H1 (cell line): ENCODE data around the gene IER5. TPM values are rescaled to one million over a fixed set of nuclear protein-coding genes. Genes with fewer than 3 reads are reported as not detected.

Experiments used
- CTCF ChIA-PET: fragments of 300-600 bp; sonication (Branson Sonifier 250); formaldehyde crosslinking; loops from one replicate; lab custom pipeline; 2021; ENCODE audit not compliant: partially characterized antibody; lab: Charles Lee
- POLR2A ChIA-PET: fragments of 300-600 bp; sonication (Branson Sonifier 250); formaldehyde crosslinking; loops from one replicate; lab custom pipeline; 2021; ENCODE audit warnings: inconsistent platforms; ENCODE audit not compliant: partially characterized antibody; lab: Charles Lee
- DNase-seq, 2 experiments: peaks; one replicate each; pipeline versions ENCODE4 v3.0.0 to v3.0.0-alpha.2; 2010 to 2022; ENCODE audit warnings: low spot score in 2 of 2, low read depth in 1 of 2, mixed read lengths in 1 of 2
- FAIRE-seq: peaks from 2 replicates; lab custom pipeline; 2011; peaks lifted over from hg19 to GRCh38; lab: Jason Lieb, UNC
- H2AFZ ChIP-seq: 2 replicates; pipeline ENCODE4 v1.8.1; 2012; ENCODE audit warnings: low read length, inconsistent platforms
- H2AK5ac ChIP-seq: 2 replicates; pipeline ENCODE4 v1.6.1; 2013; ENCODE audit warnings: low read depth, low read length
- H2BK120ac ChIP-seq: replicated peaks from 2 replicates; pipeline ENCODE3; 2013; ENCODE audit warnings: low read depth, low read length, inconsistent platforms
- H2BK12ac ChIP-seq: 2 replicates; pipeline ENCODE4 v1.6.1; 2013; ENCODE audit warnings: low read depth, low read length
- H2BK15ac ChIP-seq: 2 replicates; pipeline ENCODE4 v1.6.1; 2013; ENCODE audit warnings: low read length
- H2BK20ac ChIP-seq: 2 replicates; pipeline ENCODE4 v1.6.1; 2013; ENCODE audit warnings: low read length
- H2BK5ac ChIP-seq: 2 replicates; pipeline ENCODE4 v1.6.1; 2013; ENCODE audit warnings: low read depth, low read length
- H3K14ac ChIP-seq: 2 replicates; pipeline ENCODE4 v1.6.1; 2013; ENCODE audit warnings: inconsistent platforms; ENCODE audit not compliant: insufficient read length
- H3K18ac ChIP-seq: 2 replicates; pipeline ENCODE4 v1.6.1; 2013; ENCODE audit warnings: low read length; ENCODE audit errors: extremely low read depth
- H3K23ac ChIP-seq: 2 replicates; pipeline ENCODE4 v1.6.1; 2013; ENCODE audit warnings: inconsistent platforms; ENCODE audit not compliant: insufficient read length
- H3K23me2 ChIP-seq: 2 replicates; pipeline ENCODE4 v1.6.1; 2013; ENCODE audit warnings: low read depth, low read length
- H3K27ac ChIP-seq: 2 replicates; pipeline ENCODE4 v1.6.1; 2011; ENCODE audit warnings: low read depth, low read length, inconsistent platforms
- H3K27me3 ChIP-seq, 4 experiments: replicated peaks in 1 of 4; 1 replicate in 1 of 4; 2 replicates in 3 of 4; pipeline versions ENCODE4 v1.6.1 to v1.8.1; 2011 to 2013; ENCODE audit warnings: low read length in 3 of 4, mild to moderate bottlenecking in 3 of 4, inconsistent platforms in 2 of 4, mixed read lengths in 2 of 4, moderate library complexity in 1 of 4; ENCODE audit not compliant: control insufficient read depth in 3 of 4, insufficient read depth in 3 of 4; ENCODE audit errors: extremely low read depth in 1 of 4
- H3K36me3 ChIP-seq, 4 experiments: 2 replicates each; pipeline versions ENCODE4 v1.6.1 to v1.8.1; 2011 to 2013; ENCODE audit warnings: mild to moderate bottlenecking in 4 of 4, low read length in 3 of 4, moderate library complexity in 2 of 4, control low read depth in 1 of 4, inconsistent platforms in 1 of 4; ENCODE audit not compliant: insufficient read depth in 4 of 4, control insufficient read depth in 2 of 4
- H3K4ac ChIP-seq: replicated peaks from 2 replicates; pipeline ENCODE3; 2013; ENCODE audit warnings: low read length, low read depth, mixed read lengths, inconsistent platforms; ENCODE audit not compliant: insufficient read length
- H3K4me1 ChIP-seq, 4 experiments: replicated peaks in 1 of 4; 1 replicate in 1 of 4; 2 replicates in 3 of 4; pipeline versions ENCODE4 v1.6.1 to v1.8.1; 2011 to 2013; ENCODE audit warnings: low read length in 3 of 4, inconsistent platforms in 2 of 4, mixed read lengths in 1 of 4; ENCODE audit not compliant: insufficient read depth in 4 of 4, control insufficient read depth in 3 of 4
- H3K4me2 ChIP-seq, 2 experiments: 2 replicates each; pipeline versions ENCODE4 v1.6.1 to v1.8.1; 2011 to 2013; ENCODE audit warnings: low read depth in 2 of 2, low read length in 2 of 2, control low read depth in 1 of 2, inconsistent platforms in 1 of 2, mild to moderate bottlenecking in 1 of 2; ENCODE audit not compliant: insufficient read depth in 1 of 2
- H3K4me3 ChIP-seq, 4 experiments: fragments of 200-600, 300-600 bp in 1 of 4; sonication (generic), shearing (Covaris generic), sonication (Bioruptor Twin) in 1 of 4; 2 replicates each; pipeline versions ENCODE4 v1.5.1 to v1.8.1; 2011 to 2016; ENCODE audit warnings: low read length in 4 of 4, low read depth in 3 of 4, control low read depth in 2 of 4, inconsistent platforms in 2 of 4, mild to moderate bottlenecking in 2 of 4, mixed read lengths in 1 of 4, moderate library complexity in 1 of 4; ENCODE audit not compliant: insufficient read depth in 2 of 4; ENCODE audit errors: extremely low read depth in 1 of 4
- H3K56ac ChIP-seq: replicated peaks from 2 replicates; pipeline ENCODE3; 2013; ENCODE audit warnings: low read depth, mild to moderate bottlenecking, mixed read lengths, low read length, inconsistent platforms; ENCODE audit not compliant: insufficient read length
- H3K79me1 ChIP-seq: 2 replicates; pipeline ENCODE4 v1.6.1; 2013; ENCODE audit warnings: low read depth, low read length, control low read depth
- H3K79me2 ChIP-seq, 2 experiments: 2 replicates each; pipeline versions ENCODE4 v1.6.1 to v1.8.1; 2012 to 2013; ENCODE audit warnings: low read length in 2 of 2, mild to moderate bottlenecking in 2 of 2, inconsistent platforms in 1 of 2; ENCODE audit not compliant: insufficient read depth in 2 of 2, control insufficient read depth in 1 of 2
- H3K9ac ChIP-seq, 4 experiments: replicated peaks in 1 of 4; 1 replicate in 1 of 4; 2 replicates in 3 of 4; pipeline versions ENCODE4 v1.6.1 to v1.8.1; 2011 to 2013; ENCODE audit warnings: low read depth in 3 of 4, low read length in 3 of 4, control low read depth in 2 of 4, mild to moderate bottlenecking in 2 of 4, moderate library complexity in 2 of 4, inconsistent platforms in 1 of 4; ENCODE audit errors: extremely low read depth in 1 of 4
- H3K9me3 ChIP-seq, 2 experiments: 2 replicates each; pipeline versions ENCODE4 v1.6.1 to v1.8.1; 2012 to 2013; ENCODE audit warnings: mild to moderate bottlenecking in 2 of 2, moderate library complexity in 2 of 2, control low read depth in 1 of 2, inconsistent platforms in 1 of 2, low read depth in 1 of 2, low read length in 1 of 2, mixed read lengths in 1 of 2; ENCODE audit not compliant: insufficient read depth in 2 of 2
- H4K20me1 ChIP-seq, 2 experiments: replicated peaks in 1 of 2; 2 replicates each; pipeline versions ENCODE3 to v1.8.1; 2011 to 2013; ENCODE audit warnings: inconsistent platforms in 2 of 2, low read length in 2 of 2, mild to moderate bottlenecking in 1 of 2; ENCODE audit not compliant: insufficient read depth in 2 of 2, control insufficient read depth in 1 of 2
- H4K5ac ChIP-seq: 2 replicates; pipeline ENCODE4 v1.6.1; 2013; ENCODE audit warnings: low read length, low read depth, mixed read lengths, inconsistent platforms; ENCODE audit not compliant: insufficient read length
- H4K8ac ChIP-seq: 2 replicates; pipeline ENCODE4 v1.8.0; 2013; ENCODE audit warnings: mild to moderate bottlenecking, moderate library complexity, low read length, inconsistent platforms; ENCODE audit not compliant: insufficient read depth; ENCODE audit errors: extremely low read depth
- H4K91ac ChIP-seq: replicated peaks from 2 replicates; pipeline ENCODE3; 2013; ENCODE audit warnings: low read length, mixed read lengths, inconsistent platforms; ENCODE audit not compliant: insufficient read length
- MAX ChIP-seq: IDR thresholded peaks from 2 replicates; pipeline ENCODE4 v1.6.1; 2012; ENCODE audit warnings: inconsistent platforms
- RBBP5 ChIP-seq: IDR thresholded peaks from 2 replicates; pipeline ENCODE4 v1.7.1; 2012; ENCODE audit warnings: low read depth, mild to moderate bottlenecking, inconsistent platforms, low read length, moderate library complexity, borderline replicate concordance
- SP2 ChIP-seq: IDR thresholded peaks from 2 replicates; pipeline ENCODE4 v1.6.1; 2012; ENCODE audit warnings: mild to moderate bottlenecking, low read length, inconsistent platforms
- USF2 ChIP-seq: IDR thresholded peaks from 2 replicates; pipeline ENCODE4 v1.6.1; 2011; ENCODE audit warnings: low read length, improper control_type of control experiment
- WGBS, 2 experiments: shearing (Covaris generic) in 1 of 2; methylation state at CpG; one replicate each; pipeline versions ENCODE4 v1.1.6 to v1.1.7; 2013 to 2015; ENCODE audit warnings: low lambda C conversion rate in 2 of 2, mixed read lengths in 2 of 2, inconsistent platforms in 1 of 2, low coverage in 1 of 2, missing lambda C conversion rate in 1 of 2; ENCODE audit not compliant: insufficient replicate concordance in 2 of 2, insufficient coverage in 1 of 2, insufficient read length in 1 of 2; ENCODE audit errors: extremely low coverage in 1 of 2, missing lambda C conversion rate in 1 of 2; 5-methylcytosine and 5-hydroxymethylcytosine counted together
- polyA plus RNA-seq, 7 experiments: library from polyadenylated mRNA; depleted of rRNA in 3 of 7; stranded (reverse) in 5 of 7; unstranded in 2 of 7; fragments of >200 nt in 5 of 7; fragments of 200-250 nt in 2 of 7; gene quantifications; 1 replicate in 5 of 7; 2 replicates in 1 of 7; 4 replicates in 1 of 7; pipeline versions ENCODE4 v1.2.1 to v1.2.3, GENCODE V29; 2011 to 2013; ENCODE audit warnings: missing spikeins in 2 of 7, mixed read lengths in 2 of 7
- total RNA-seq: library from RNA; stranded (reverse); fragmentation: NEBNext Ultra II Directional; extraction: Animal tissue kit (Norgen Biotek cat#: 25700); gene quantifications from 2 replicates; pipeline ENCODE4 v1.2.1, GENCODE V29; 2021

The IER5 gene
- total and polyA plus RNA-seq, 2 of the 8 experiments (the other 6 are each of a cell fraction or from before 2014, with no cell fraction given): 3.5 to 7.7 TPM

GRCh38 chr1:181079920-181080319 is 8.6 kb upstream of the IER5 start:
- H3K9ac ChIP-seq: no peak overlapping the region
- no peak overlapping the region for H4K8ac ChIP-seq
- ChIA-PET CTCF (interaction anchor here (0.7 to 2.9 kb wide), 10 partner anchors 13 to 64 kb away, joined by 3 to 12 read pairs (median 4); no protein-coding TSS in a partner anchor), POLR2A (interaction anchor here (1.0 to 1.7 kb wide), 4 partner anchors 9 to 53 kb away, joined by 4 to 6 read pairs (median 4); partner anchors contain the start of gene IER5)
- H4K5ac ChIP-seq: no peak overlapping the region
- H3K18ac ChIP-seq: no peak overlapping the region
- H3K23ac ChIP-seq: no peak overlapping the region
- H2BK120ac ChIP-seq: no peak overlapping the region
- no peaks in the 10 kb centered on the region for H3K9me3 ChIP-seq
- no peak for FAIRE-seq
- H3K27me3 ChIP-seq: no peaks in the 10 kb centered on the region
- H3K14ac ChIP-seq: no peak overlapping the region
- H3K79me1 ChIP-seq: no peaks in the 10 kb centered on the region
- H4K20me1 ChIP-seq: no peaks in the 10 kb centered on the region
- DNase-seq: no peak
- no peaks in the 10 kb centered on the region for H3K79me2 ChIP-seq
- H3K56ac ChIP-seq: no peak overlapping the region
- no peak overlapping the region for H4K91ac ChIP-seq
- no peak overlapping the region for H2BK5ac ChIP-seq
- H2BK12ac ChIP-seq: no peak overlapping the region
- no peak overlapping the region for H2AK5ac ChIP-seq
- no peaks in the 10 kb centered on the region for H3K36me3 ChIP-seq
- peaks cover 0 to 3% (median 0%) of the 10 kb centered on the region in 4 experiments; a peak in 1 of 7 replicates for H3K4me1 ChIP-seq
- no peak overlapping the region for H3K4me2 ChIP-seq
- no peaks in the 10 kb centered on the region for H3K23me2 ChIP-seq
- no peak overlapping the region for H3K4me3 ChIP-seq
- 83% methylated on average over 4 of the region's 4 CpGs; no CpG with 5 or more reads in 1 of the 2 experiments for WGBS, 2 experiments
- H2BK20ac ChIP-seq: no peak overlapping the region
- no peak overlapping the region for H3K4ac ChIP-seq
- TF ChIP-seq USF2 (no peak), MAX (no peak), RBBP5 (no peak), SP2 (no peak)
- TF ChIP-seq, all 59 proteins: peak for 0
- H3K27ac ChIP-seq: no peak overlapping the region
- H2AFZ ChIP-seq: no peak overlapping the region
- no peak overlapping the region for H2BK15ac ChIP-seq
